Panc1 (cell line): ENCODE results near the gene CHST11. TPM values are rescaled to one million over a fixed set of nuclear protein-coding genes. Genes with fewer than 3 reads are reported as not detected.

ENCODE experiments used
- ATAC-seq: fragments of 200-7000 bp; cut with Tn5 transposase; 2 replicates; pipeline ENCODE4 v1.9.1; 2020; ENCODE audit warnings: mild to moderate bottlenecking, moderate library complexity
- BruUV-seq: library from RNA; stranded (reverse); fragments of 400-500 nt; replicated peaks from 2 replicates; lab custom pipeline; 2021; lab: Mats Ljungman, UMichigan
- CTCF ChIA-PET: fragments of 300-600 bp; sonication (Branson Sonifier 250); formaldehyde crosslinking; loops from one replicate; lab custom pipeline; 2022; ENCODE audit warnings: antibody characterized with exemption; lab: Charles Lee
- POLR2A ChIA-PET: fragments of 300-600 bp; sonication (Branson Sonifier 250); formaldehyde crosslinking; loops from one replicate; lab custom pipeline; 2022; ENCODE audit warnings: antibody characterized with exemption; lab: Charles Lee
- DNase-seq: peaks from one replicate; pipeline ENCODE4 v3.0.0-alpha.2; 2010; ENCODE audit warnings: low read depth, low spot score
- H3K27ac ChIP-seq: 2 replicates; pipeline ENCODE4 v1.5.1; 2011; ENCODE audit warnings: mild to moderate bottlenecking, low read length, inconsistent platforms
- H3K27me3 ChIP-seq: fragments of 200-500 bp; sonication (Bioruptor generic); 2 replicates; pipeline ENCODE4 v1.6.0; 2014; ENCODE audit warnings: low read length, inconsistent platforms; ENCODE audit not compliant: control insufficient read depth, insufficient read depth
- H3K36me3 ChIP-seq: fragments of 200-500 bp; sonication (Bioruptor generic); 2 replicates; pipeline ENCODE4 v1.5.1; 2014; ENCODE audit warnings: inconsistent platforms, mild to moderate bottlenecking, low read length, moderate library complexity; ENCODE audit not compliant: control insufficient read depth, insufficient read depth
- H3K4me1 ChIP-seq: 2 replicates; pipeline ENCODE4 v1.5.1; 2011; ENCODE audit warnings: inconsistent platforms, mild to moderate bottlenecking, low read length, moderate library complexity; ENCODE audit not compliant: control insufficient read depth, insufficient read depth
- H3K4me3 ChIP-seq, 2 experiments: 2 replicates each; pipeline ENCODE4 v1.5.1; 2011 to 2012; ENCODE audit warnings: low read depth in 2 of 2, low read length in 2 of 2, mild to moderate bottlenecking in 2 of 2, inconsistent platforms in 1 of 2, moderate library complexity in 1 of 2
- H3K9me3 ChIP-seq: fragments of 200-500 bp; sonication (Bioruptor generic); 2 replicates; pipeline ENCODE4 v1.5.1; 2014; ENCODE audit warnings: low read depth, mild to moderate bottlenecking, inconsistent platforms, low read length, moderate library complexity; ENCODE audit not compliant: control insufficient read depth, insufficient read depth
- CTCF ChIP-seq: fragments of 450-650 bp; IDR thresholded peaks from 2 replicates; pipeline ENCODE4 v1.5.1; 2017; ENCODE audit warnings: mild to moderate bottlenecking
- POLR2AphosphoS5 ChIP-seq: IDR thresholded peaks from 2 replicates; pipeline ENCODE4 v1.6.1; 2012; ENCODE audit warnings: mild to moderate bottlenecking, low read depth, low read length, moderate library complexity
- REST ChIP-seq, 2 experiments: IDR thresholded peaks; 2 replicates each; pipeline ENCODE4 v1.6.1; 2011 to 2012; ENCODE audit warnings: low read depth in 2 of 2, control low read depth in 1 of 2, low read length in 1 of 2, mild to moderate bottlenecking in 1 of 2, moderate library complexity in 1 of 2; ENCODE audit not compliant: insufficient read depth in 1 of 2
- SIN3A ChIP-seq: IDR thresholded peaks from 2 replicates; pipeline ENCODE4 v1.6.1; 2012; ENCODE audit warnings: low read depth, mild to moderate bottlenecking, low read length, moderate library complexity, borderline replicate concordance; ENCODE audit not compliant: insufficient read depth
- TCF7L2 ChIP-seq: IDR thresholded peaks from 2 replicates; pipeline ENCODE4 v1.6.1; 2011; ENCODE audit warnings: mild to moderate bottlenecking, low read depth, low read length, inconsistent platforms
- in situ Hi-C: cut with HindIII; loops from 2 replicates; pipeline ENCODE4 v1.10.0; 2016; ENCODE audit warnings: low sequenced_read_pairs, low pct_unique_long_range_greater_than_20kb
- intact Hi-C: fragments of 100-400 bp; cut with micrococcal nuclease; formaldehyde crosslinking; loops from one replicate; pipeline ENCODE4 v1.10.0; 2022; ENCODE audit not compliant: unreplicated experiment
- total RNA-seq: library from RNA; stranded (reverse); gene quantifications from one replicate; pipeline ENCODE4 v1.2.1, GENCODE V29; 2021; ENCODE audit not compliant: unreplicated experiment

The CHST11 gene
- total RNA-seq, 1 experiment from 2014 or later: 11.4 TPM

GRCh38 chr12:104424955-104425354, 31.8 kb upstream of the CHST11 start:
- H3K4me3 ChIP-seq: no peak overlapping the region
- CTCF ChIA-PET: no interaction called here
- POLR2A ChIA-PET: no interaction called here
- no peaks in the 10 kb centered on the region for H3K36me3 ChIP-seq
- ATAC-seq: no peak
- TF ChIP-seq CTCF (no peak), SIN3A (no peak), TCF7L2 (no peak), REST (IDR thresholded peaks at IDR 0.05; ENCODE audit: insufficient read depth in 1 of 2, low read depth in 2 of 2, low read length in 1 of 2) (no peak), POLR2AphosphoS5 (no peak)
- H3K27me3 ChIP-seq: no peaks in the 10 kb centered on the region; the same call in 1 of the 2 replicates
- DNase-seq: no peak
- H3K27ac ChIP-seq: no peak overlapping the region
- no peaks in the 10 kb centered on the region for H3K4me1 ChIP-seq
- intact Hi-C loops: no loop called here
- in situ Hi-C loops: no loop called here
- BruUV-seq: no TSS peak
- H3K9me3 ChIP-seq: no peaks in the 10 kb centered on the region

- ChIA-PET CTCF (no interaction called here), POLR2A (no interaction called here)
- in situ Hi-C loops (no loop called here), intact Hi-C loops (no loop called here)
- DNase-seq (no peak), ATAC-seq (no peak)
- TF ChIP-seq REST (IDR thresholded peaks at IDR 0.05; ENCODE audit: insufficient read depth in 1 of 2, low read depth in 2 of 2, low read length in 1 of 2): no peak
- TF ChIP-seq CTCF: no peak
- no peak for TF ChIP-seq TCF7L2
- no peak for TF ChIP-seq SIN3A
- TF ChIP-seq POLR2AphosphoS5: no peak
- Histone ChIP-seq H3K27ac (no peak overlapping the region), H3K4me3 (no peak overlapping the region), H3K36me3 (no peaks in the 10 kb centered on the region), H3K27me3 (no peaks in the 10 kb centered on the region; the same call in 1 of the 2 replicates), H3K4me1 (no peaks in the 10 kb centered on the region), H3K9me3 (no peaks in the 10 kb centered on the region)
- no TSS peak for BruUV-seq
Observed at GRCh38 chr12:104425614-104426013, 31.1 kb upstream of the CHST11 start.
